Caki2 (cell line): Measurements from ENCODE around the gene SERP2. TPM values are rescaled to one million over a fixed set of nuclear protein-coding genes. Genes with fewer than 3 reads are reported as not detected.
"Not testable (repeated sequence)": the region's sequence is repeated elsewhere in the genome, so short reads cannot be mapped to it uniquely, and the experiment has no call there.

ENCODE experiments used
- DNase-seq: peaks from one replicate; pipeline ENCODE4 v3.0.0-alpha.2; 2015; ENCODE audit warnings: low read depth
- in situ Hi-C: cut with HindIII; loops from 2 replicates; pipeline ENCODE4 v1.10.0; 2016; ENCODE audit warnings: low sequenced_read_pairs, low pct_unique_long_range_greater_than_20kb, mixed read lengths
- total RNA-seq: library from RNA; depleted of rRNA; stranded (reverse); fragments of >200 nt; shearing (Covaris generic); gene quantifications from 2 replicates; pipeline ENCODE4 v1.2.3, GENCODE V29; 2014; ENCODE audit warnings: low replicate concordance; rRNA removed

Gene SERP2
- not detected in 2 replicates for total RNA-seq

DNA sequence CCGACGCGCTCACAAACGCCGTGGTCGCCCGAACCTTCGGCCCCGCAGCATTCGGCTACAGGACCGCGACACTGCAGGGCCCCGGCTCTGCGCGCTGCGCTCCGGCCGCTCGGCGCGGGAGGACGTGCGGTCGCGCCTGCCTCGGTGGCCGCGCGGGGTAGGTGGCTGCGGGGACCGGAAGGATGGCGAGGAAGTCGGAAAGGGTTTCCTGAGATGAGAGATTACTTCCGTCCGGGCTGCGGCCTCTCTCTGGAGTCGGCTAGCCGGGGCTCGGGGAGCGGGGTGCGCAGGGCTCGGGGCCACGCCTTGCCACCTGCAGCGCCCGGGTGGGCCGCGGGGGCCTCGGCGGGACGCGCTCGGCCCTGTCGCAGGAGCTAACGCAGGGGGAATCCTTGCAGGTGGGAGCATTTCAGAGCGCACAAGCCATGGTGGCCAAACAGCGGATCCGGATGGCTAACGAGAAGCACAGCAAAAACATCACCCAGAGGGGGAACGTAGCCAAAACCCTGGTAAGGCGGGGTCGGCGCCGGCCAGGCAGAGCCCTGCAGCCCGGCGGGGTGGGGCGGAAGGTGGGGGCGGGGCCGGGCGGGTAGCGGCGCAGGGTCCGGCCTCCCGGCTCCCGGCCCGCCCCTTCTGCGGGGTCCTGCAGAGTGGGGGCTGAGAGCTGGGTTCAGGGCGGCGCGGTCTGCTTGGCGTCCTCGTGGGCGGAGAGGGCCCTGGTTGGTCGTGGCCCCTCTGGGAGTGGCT is at the start of gene SERP2:
SERP2 (plus strand) TSS at position 224 of the 747 bp plus-strand sequence; CDS start at position 426, 202 bp downstream.
- in situ Hi-C loops, result no loop called here
- DNase-seq, result no peak

DNA sequence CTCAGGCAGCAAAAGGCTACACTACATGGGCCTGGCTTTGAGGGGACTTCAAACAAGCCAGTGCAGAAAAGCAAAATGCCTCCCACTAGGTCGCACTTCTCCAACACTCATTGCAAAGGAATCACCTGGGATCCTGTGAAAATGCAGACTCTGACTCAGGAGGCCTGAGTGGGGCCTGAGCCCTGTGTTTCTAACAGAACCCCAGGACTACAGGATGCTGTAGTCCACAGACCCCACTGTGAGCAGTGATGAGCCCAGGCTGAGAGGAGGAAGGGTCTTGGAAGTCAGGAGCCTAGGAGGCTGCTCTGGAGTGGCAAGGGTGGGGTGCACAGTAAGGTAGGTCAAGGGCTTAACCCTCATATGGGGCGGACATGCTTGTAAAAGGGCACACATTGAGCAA is 46.7 kb upstream of the SERP2 start:
- DNase-seq, result no peak
- in situ Hi-C loops, result no loop called here

DNA sequence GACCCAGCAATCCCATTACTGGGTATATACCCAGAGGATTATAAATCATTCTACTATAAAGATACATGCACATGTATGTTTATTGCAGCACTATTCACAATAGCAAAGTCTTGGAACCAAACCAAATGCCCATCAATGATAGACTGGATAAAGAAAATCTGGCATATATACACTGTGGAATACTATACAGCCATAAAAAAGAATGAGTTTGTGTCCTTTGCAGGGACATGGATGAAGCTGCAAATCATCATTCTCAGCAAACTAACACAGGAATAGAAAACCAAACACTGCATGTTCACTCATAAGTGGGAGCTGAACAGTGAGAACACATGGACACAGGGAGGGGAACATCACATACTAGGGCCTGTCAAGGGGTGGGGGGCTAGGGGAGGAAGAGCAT is 44.6 kb upstream of the SERP2 start:
- DNase-seq, in situ Hi-C loops: not testable (repeated sequence)

DNA sequence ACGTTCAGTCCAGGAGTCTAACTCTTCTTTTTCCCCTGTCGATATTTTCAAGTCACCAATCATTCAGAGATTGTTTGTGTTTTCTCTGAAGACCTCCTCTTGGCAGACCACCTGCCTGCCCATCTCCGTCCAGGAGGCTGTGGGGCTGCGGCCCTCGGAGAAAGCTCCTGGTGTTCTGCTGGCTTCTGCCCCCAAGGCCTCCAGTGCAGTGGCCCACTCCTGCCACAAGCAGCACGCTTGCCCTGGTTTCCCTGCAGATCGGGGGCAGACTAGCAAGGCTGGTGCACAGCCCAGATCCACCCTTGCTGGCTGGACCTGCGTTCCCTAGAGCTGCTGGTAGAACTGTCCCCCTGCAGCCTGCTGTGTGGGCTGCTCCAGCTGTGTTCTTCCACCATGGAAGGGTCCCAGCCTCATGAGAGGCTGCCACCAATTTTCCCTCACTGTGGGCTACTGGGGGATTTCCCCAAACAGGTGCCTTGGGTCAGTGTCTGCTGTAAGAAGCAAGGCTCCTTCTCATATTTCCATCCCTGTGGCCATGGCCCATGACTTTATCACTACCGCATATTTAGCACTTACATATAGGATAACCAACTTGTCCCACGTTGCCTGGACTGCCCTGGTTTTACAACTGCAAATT is 43.6 kb upstream of the SERP2 start:
- in situ Hi-C loops, result no loop called here

DNA sequence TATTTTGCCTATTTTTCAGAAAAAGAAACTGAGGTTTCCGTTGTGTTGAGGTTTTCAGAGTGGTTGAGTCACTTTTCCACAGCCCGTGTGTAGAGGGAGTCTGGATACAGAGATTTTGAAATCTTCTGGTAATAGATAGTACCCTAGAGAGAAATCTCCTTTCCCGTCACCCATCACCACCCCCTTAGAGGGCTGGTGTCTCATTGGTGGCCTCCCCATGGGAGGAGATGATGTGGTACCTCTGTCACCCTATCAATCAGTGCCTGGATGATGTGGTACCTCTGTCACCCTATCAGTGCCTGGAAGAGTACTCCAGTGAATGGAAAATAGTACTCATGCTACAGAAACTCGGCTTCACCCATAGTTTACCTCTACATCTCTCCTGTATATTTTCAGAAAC is 42.2 kb upstream of the SERP2 start:
- no peak for DNase-seq
- in situ Hi-C loops, result no loop called here

More for the DNA sequence above, 43.6 kb upstream of the SERP2 start:
- no peak for DNase-seq

DNA sequence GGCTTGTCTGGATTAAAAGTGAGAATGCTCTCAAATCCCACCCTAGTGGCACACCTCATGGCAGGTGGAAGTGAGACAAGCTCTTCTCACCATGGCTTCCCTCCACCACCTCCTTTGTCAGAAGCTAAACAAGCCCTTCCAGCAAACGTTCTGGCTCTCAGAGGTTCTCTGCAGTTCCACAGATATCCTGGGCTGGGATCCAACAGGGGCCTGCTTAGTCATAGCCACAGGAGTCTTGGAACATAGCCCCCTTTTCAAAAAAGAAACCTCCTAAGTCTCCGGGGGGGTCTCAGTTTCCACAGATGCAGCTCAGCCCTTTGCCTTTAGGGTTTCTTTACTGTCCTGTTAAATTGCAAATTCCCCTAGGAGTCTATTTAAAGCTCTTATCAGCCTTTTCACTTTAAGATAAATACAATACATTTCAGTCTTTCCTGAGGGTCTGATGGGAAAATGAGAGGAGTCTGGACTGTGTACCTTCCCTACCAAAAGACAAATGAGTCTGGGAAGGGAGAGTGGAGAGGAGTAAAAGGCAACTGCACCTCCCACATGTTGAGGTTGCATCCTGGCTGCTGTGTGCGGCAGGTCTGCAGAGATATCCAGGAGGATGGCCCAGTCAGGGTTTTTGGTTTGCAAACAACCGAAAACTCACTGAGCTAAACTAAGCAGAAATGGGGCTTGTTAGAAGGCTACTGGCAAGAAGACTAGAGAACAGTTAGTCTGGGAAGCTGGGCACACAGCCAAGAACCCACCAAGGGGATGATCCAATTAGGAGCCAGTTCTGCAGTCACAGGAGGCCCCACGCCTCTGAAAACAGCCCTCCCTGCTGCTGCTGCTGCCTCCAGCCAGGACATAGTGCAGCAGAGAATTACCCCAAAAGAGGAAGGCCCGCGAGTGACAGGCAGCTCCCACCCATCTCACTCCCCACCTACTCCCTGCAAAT is 41.4 kb upstream of the SERP2 start:
- DNase-seq, result no peak
- in situ Hi-C loops, result no loop called here

DNA sequence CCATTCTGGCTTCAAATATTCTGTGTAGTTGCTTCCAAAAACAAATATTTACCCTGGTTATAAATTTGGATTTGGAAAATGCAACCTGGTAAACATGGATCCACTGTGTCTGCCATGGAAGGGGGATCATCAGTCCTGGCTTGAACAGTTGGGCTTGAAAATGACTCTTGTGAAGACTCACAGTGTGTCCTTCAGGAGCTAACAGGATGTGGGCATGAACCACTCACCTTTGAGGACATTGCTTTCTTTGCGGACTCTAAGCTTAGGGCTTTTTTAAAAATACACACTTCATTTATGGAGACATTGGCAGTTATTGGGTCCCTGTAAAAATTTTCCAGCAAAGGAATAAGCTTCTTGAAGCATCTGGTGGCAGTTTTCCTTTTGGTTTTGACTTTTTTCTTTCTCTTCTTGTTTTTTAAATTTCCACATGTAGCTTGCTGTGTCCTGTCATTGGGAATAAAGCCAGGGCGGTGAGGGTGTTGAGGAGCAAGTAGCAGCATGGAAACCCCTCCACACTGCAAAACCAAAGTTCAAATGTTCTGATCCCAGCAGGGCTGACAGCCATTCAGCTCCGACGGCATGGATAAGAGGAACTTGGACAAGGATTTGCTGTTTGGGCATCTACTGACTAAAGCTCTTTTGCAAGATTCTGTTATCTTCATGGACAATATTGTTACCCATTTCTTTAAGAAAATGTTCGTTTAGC is 39.5 kb upstream of the SERP2 start:
- in situ Hi-C loops, result no loop called here
- no peak for DNase-seq

DNA sequence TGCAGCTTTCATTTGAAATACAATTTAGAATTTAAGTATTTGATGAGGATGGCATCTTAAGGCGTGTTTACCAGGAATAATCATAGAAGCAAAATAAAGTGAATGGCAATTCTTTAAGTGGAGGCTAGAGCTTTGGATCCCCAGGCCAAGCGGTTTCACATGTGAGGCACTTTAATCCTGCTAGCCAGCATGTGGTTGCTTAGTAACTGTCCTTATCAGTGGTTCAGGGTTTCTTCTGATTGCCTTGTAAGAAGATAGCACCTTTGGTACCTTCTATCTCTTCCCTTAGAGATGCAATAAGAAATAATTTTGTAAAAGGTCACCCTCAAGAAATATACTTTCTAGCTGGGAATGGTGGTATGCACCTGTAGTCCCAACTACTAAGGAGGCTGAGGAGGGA is 38.9 kb upstream of the SERP2 start:
- no peak for DNase-seq
- in situ Hi-C loops, result no loop called here

DNA sequence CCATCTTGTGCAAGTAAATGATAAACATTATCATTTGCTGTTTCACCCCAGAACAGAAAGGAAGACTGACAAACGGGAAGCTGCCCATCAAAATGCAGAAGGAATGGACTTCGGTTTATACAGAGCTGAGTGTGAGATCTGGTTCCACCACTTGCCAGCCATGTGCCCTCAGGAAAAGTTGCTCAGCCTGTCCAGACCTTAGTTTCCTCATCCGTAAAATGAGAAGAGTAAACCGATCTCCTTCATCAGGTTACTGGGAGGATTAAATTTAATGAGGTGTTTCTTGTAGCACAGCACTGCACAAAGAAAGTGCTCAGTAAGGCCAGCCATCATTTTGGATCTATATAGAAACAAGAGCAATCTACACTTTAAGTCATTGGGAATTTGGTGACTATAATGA is 36.7 kb upstream of the SERP2 start:
- in situ Hi-C loops, result no loop called here
- no peak for DNase-seq

DNA sequence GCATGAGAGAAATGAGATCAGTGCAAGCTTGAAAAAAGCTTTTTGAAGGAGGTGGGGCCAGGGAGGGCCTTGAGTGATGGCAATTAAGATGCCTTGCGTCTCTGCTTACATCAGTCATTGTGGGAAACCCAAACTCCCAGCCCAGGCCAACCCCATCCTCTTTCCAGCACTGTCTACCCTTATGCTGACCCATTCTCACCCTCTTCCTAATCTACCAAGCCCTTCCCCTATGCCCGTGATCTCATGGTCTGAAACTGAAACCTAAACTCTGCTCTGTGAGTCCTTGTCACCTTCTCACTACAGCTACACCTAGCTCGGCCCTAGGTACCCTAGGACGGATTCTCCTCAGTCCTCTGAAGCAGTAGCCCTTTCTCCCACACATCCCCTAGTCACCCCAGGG is 36.0 kb upstream of the SERP2 start:
- no peak for DNase-seq
- in situ Hi-C loops, result no loop called here

DNA sequence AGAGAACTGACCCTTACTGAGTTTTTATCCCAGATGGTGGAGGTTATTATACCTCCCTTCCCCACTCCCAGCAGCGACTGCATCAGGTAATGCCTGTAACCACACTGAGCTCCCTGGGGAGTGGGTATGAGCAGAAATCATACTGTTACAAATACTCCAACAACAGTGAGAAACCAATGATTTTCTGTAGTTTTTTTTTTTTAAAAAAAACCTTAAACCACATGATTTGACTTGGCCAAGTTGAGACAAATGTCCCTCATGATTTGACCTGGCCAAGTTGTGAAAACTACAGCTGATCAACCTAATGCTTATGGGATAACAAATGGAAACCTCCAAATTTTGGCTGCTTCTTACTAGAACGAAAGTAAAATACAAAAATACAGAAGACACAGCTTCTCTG is 33.1 kb upstream of the SERP2 start:
- DNase-seq, result no peak
- in situ Hi-C loops, result no loop called here

DNA sequence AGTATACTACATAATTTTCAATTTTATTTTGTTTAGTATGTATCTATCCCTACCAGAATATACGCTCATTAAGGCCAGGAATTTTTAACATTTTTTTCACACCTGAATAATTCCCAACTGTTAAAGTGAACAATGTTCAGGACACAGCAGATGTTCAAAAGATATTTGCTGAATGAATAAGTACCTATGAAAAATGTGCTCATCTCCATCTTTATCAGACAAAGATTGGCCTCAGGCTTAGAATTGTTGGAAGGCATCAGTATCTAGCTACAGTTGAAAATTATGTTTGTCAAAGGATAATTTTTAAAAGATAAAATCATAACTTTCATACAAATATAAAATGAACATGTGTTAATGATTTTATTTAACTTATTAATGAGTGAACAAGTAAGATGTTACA is 30.9 kb upstream of the SERP2 start:
- in situ Hi-C loops, result no loop called here
- DNase-seq, result no peak

DNA sequence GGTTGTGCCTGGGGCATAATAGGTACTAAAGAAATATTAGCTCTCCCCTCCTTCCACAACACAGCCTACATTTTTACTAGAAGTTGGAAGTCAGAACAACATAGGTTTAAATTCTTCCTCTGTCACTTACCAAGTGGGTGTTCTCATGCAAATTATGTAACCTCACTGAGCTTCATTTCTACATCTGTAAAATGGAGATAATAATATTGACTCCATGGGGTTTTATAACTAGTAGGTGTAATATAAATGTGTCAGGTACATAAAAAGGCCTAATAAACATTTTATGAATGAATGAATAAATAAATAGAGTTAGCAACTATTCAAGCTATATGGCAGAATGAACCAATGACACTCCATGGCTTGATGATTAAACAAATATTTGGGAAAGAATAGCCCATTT is 27.1 kb upstream of the SERP2 start:
- in situ Hi-C loops, result no loop called here
- DNase-seq, result no peak

DNA sequence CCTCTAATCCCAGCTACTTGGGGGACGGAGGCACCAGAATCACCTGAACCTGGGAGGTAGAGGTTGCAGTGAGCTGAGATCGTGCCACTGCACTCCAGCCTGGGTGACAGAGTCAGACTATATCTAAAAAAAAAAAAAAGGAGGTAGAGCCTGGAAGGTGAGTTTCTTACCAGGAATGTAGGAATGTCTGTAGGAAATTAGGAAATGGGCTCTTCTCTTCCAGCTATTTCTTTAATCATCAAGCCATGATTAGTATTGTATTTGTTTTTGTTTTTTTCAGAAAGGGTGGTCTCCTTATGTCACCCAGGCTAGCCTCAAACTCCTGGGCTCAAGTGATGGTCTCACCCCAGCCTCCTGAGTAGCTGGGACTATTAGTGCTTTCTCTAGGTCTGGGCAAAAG is 26.3 kb upstream of the SERP2 start:
- in situ Hi-C loops, result no loop called here
- no peak for DNase-seq

DNA sequence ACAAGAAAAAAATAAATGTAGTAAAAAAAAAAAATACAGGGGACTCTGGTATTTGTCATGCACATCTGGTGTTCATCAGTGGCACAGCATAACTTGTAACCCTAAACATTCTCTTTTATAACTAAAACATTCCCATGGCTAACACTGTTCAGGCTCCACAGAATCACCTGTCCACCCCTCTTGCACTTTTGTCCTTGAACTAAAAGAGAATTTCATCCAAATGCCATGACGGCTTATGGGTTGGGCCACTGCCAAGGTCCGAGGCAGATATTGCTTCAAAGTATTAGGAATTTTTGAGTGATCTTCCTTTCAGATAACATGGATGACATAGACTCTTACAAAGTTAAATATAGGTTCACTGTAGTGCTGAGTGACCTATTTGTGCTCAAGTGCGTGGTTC is 25.7 kb upstream of the SERP2 start:
- in situ Hi-C loops, result no loop called here
- DNase-seq, result no peak

DNA sequence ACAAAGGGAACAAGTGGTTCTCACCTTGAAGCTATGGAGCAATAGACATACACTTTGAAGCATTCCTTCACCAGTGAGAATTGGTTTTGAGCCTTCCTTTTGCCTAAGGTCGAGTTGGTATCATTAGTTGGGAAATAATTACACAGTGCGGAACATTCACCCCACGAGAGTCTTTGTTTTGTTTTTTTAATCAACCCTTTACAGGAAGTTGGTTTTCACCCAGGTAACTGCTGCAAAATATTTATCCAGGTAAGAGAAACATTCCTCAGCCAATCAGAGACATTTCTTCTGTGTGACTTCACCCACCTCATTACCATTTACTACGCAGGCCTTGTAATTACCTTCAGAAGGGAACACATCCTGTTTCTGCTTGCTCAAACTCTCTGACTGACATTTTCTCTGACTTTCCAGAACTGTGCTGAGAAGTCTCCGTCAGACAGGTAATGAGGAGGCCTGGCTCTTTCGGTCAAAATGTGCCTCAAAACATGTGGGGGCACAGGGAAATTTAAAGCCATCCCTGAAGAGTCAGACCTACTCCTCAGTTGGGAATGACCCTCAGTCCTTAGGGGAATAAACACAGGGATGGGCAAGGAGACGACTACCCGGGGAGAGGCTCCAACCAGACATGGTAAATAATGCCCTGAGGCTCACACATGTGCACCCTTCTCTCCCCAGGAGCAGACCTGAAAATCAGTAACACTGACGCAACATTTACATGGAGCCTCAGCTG is 22.7 kb upstream of the SERP2 start:
- in situ Hi-C loops, result no loop called here
- no peak for DNase-seq

DNA sequence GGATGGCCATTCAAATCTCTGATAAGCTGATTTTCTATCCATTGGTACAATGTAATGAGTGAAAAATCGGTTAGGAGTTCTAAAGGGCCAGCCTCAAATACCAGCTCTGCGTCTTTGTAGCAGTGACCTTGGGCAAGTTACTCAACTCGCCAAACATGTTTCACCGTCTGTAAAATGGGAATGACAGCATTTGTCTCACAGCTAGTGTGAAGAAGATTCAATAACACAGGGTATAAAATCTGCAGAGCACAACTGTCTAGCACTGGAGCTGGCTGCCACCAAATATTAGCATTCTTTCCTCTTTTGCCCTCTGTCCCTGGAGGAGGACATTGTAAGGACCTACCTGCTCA is 22.1 kb upstream of the SERP2 start:
- no peak for DNase-seq
- in situ Hi-C loops, result no loop called here

DNA sequence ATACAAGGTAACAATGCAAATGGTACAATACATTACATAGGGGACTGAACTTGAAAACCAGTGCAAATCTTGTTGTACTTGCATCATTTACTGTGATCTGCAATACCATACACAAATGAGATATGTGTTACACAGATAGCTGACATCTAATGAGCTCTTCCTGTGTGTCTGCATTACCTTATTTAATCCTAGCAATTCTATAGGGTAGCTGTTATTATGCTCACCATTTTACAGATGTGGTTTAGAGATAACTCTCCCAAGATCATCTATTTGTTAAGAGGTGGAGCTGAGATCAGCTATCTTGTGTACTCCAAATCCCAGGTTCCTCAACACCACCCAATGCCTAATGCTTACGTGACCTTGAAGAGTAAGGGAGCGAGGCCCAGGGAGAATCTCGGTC is 21.4 kb upstream of the SERP2 start:
- in situ Hi-C loops, result no loop called here
- DNase-seq, result no peak
